IMR-90 (cell line): Measurements from ENCODE around the gene NECTIN2.
"Not testable (repeated sequence)": the region's sequence is repeated elsewhere in the genome, so short reads cannot be mapped to it uniquely, and the experiment has no call there.

Source experiments
- FOS ChIP-seq: fragments of 150-350 bp; IDR thresholded peaks from 2 replicates; pipeline ENCODE4 v1.6.1; 2016; ENCODE audit warnings: low read depth, low read length
- MXI1 ChIP-seq: IDR thresholded peaks from 2 replicates; pipeline ENCODE4 v1.6.1; 2012; ENCODE audit warnings: low read depth, mild to moderate bottlenecking, low read length, moderate library complexity, borderline replicate concordance
- POLR2A ChIP-seq: IDR thresholded peaks from 2 replicates; pipeline ENCODE4 v1.6.1; 2012; ENCODE audit warnings: mild to moderate bottlenecking, low read depth, low read length
- RAD21 ChIP-seq: IDR thresholded peaks from 2 replicates; pipeline ENCODE4 v1.6.1; 2012; ENCODE audit warnings: low read length, improper control_type of control experiment
- TF ChIP-seq, protein P1 (sequence below): conservative IDR thresholded peaks from 2 replicates; pipeline ENCODE4 v1.5.1; 2012; ENCODE audit warnings: mild to moderate bottlenecking, low read depth, low read length, improper control_type of control experiment
- TF ChIP-seq, protein P2 (sequence below): fragments of 150-350 bp; IDR thresholded peaks from 2 replicates; pipeline ENCODE4 v1.6.1; 2017; ENCODE audit warnings: mild to moderate bottlenecking, antibody characterized with exemption, low read length, low read depth

- TF ChIP-seq, protein P1, sequence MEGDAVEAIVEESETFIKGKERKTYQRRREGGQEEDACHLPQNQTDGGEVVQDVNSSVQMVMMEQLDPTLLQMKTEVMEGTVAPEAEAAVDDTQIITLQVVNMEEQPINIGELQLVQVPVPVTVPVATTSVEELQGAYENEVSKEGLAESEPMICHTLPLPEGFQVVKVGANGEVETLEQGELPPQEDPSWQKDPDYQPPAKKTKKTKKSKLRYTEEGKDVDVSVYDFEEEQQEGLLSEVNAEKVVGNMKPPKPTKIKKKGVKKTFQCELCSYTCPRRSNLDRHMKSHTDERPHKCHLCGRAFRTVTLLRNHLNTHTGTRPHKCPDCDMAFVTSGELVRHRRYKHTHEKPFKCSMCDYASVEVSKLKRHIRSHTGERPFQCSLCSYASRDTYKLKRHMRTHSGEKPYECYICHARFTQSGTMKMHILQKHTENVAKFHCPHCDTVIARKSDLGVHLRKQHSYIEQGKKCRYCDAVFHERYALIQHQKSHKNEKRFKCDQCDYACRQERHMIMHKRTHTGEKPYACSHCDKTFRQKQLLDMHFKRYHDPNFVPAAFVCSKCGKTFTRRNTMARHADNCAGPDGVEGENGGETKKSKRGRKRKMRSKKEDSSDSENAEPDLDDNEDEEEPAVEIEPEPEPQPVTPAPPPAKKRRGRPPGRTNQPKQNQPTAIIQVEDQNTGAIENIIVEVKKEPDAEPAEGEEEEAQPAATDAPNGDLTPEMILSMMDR, result not testable (repeated sequence)
- not testable (repeated sequence) for TF ChIP-seq POLR2A, FOS, MXI1, RAD21
- TF ChIP-seq, protein P2, sequence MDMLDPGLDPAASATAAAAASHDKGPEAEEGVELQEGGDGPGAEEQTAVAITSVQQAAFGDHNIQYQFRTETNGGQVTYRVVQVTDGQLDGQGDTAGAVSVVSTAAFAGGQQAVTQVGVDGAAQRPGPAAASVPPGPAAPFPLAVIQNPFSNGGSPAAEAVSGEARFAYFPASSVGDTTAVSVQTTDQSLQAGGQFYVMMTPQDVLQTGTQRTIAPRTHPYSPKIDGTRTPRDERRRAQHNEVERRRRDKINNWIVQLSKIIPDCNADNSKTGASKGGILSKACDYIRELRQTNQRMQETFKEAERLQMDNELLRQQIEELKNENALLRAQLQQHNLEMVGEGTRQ, result not testable (repeated sequence)
These were observed 42.2 kb downstream of the NECTIN2 start for GRCh38 chr19:44888335-44888734.
